Measurements from ENCODE around the gene SOX9.

DNA sequence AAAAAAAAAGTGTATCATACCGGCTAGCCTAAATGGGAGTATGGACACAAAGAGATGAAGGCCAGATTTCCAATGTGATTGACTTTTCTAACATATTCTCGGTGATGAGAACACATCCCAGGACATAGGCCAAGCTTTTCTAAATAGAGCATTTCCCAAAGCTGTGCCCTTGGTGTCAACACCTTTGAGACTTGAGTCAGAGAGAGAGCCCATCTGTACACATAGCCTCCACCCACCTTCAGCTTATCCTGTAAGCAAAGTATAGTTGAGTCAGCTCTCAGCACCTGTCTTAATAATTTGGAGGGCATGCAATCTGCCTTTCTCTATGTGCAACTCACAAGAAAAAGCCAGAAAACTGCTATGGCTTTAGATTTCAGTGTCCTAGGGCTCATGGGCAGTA lies 42.7 kb downstream of the SOX9 start:
- TF ChIP-seq CTCF (IDR thresholded peaks at IDR 0.05) (no peak), POLR2A (IDR thresholded peaks at IDR 0.05) (no peak)

Measured in testis (tissue), 2 donors.